GM18511 (cell line): ENCODE results near the gene MVB12A.

Experiments
- ATAC-seq: cut with Tn5 transposase; IDR thresholded peaks from one replicate; pipeline ENCODE4 v1.9.1; 2021; ENCODE audit warnings: mild to moderate bottlenecking, moderate library complexity; ENCODE audit not compliant: unreplicated experiment

MVB12A gene

DNA sequence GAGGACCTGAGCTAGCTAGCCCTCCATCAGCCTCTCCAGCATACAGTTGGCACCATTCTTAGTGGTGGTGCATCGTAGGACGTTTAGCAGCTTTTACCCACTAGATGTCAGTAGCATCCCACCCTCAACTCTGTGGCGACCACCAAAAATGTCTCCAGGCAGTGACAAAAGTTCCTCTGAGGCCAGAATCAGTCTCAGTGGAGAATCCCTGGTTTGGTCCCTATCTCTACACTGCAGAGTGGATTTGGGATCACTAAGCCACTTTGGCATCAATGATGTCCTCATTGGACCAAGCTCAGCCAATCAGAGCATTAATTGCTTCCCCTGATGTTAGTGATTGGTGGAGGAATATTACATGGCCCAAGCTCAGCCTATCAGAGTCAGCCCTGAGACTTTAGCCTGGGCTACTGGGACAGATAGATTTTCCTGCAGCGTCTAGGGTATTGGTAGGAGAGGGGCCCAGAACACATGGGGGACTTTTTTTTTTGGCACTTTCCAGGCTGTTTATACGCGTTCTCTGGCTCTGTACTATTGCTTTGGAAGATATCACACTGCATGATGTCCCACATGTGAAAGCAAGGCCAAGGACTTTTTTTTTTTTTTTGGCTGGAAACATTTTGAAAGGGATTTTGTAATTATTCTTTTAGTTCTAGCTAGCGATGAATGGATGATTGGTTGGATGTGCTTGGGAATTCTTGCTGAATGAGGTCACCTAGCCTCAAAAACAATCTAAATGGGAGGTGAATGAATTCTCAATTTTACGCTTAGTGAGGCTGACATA, 21.6 kb downstream of the MVB12A start:
- ATAC-seq, result no peak

- no peak for ATAC-seq
These were observed 25.8 kb downstream of the MVB12A start for GRCh38 chr19:17445526-17446165.

DNA sequence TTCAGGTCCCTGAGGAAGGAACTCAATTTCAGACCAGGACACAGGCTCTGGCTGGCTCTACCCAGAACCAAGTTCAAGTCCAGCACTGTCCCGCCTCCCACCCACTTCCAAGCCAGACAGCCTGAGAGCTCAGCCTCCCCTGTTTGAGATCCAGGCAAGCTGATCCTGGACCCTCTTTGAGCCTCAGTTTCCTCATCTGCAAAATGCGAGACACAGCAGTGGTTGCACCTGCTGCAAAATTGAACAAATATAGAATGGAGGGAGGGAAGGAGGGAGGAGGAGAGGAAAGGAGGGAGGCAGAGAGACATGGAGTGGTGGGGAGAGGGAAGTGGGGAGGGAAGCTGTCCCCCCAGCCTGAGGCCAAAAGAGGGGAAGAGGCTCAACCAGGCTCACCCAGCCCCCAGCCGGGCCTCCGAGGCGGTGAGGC, 27.9 kb downstream of the MVB12A start:
- ATAC-seq, result no peak

- ATAC-seq, result no peak
These were observed 28.5 kb downstream of the MVB12A start, which contains the start of gene TMEM221 for GRCh38 chr19:17448131-17448967. TSS of gene TMEM221 (minus strand) at chr19:17448668. CDS start at chr19:17448462, 206 bp downstream.

DNA sequence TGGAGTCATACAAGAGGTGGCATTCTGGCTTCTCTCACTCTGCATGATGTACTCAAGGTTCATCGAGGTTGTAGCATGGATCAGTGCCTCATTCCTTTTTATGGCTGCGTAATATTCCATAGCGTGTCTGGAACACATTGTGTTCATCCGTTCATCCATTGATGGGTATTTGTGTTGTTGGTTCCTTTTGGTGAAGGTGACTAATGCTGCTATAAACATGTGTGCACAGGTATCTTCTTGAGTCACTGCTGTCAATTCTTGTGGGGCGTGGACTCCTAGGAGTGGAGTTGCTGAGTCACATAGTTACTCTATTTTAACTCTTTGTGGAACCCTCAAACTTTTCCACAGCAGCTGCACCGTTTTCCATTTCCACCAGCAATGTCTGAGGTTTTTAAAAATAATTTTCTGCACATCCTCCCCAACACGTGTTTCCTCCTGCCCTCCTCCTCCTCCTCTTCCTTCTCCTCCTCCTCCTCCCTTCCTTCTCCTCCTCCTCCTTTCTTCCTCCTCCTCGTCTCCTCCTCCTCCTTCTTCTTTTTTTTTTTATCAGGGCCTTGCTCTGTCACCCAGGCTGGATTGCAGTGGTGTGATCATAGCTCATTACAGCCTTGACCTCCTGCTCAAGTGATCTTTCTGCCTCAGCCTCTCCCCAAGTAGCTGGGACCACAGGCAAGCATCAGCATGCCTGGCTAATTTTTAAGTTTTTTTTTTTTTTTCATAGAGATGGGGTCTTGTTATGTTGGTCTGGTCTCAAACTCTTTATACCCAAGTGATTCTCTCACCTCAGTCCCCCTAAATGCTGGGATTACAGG, 30.6 kb downstream of the MVB12A start:
- no peak for ATAC-seq

DNA sequence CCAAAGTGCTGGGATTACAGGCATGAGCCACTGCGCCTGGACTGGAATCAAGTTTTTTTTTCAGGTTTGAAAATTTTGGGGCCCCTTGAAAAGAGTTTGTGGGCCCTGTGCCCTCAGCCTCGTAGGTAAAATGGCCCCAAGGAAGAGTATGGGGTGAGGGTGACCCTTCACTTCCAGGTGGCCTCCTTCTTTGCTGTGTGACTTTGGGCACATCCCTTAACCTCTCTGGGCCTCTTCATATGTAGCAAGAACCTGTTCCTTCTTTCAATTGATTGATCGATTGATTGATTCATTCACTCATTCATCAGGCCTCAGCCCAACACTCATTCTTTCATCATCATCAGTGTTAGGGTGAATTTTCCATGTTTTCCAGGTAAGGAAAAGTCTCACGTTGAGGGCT, 32.0 kb downstream of the MVB12A start:
- no peak for ATAC-seq

- ATAC-seq, result no peak
These were observed 34.8 kb downstream of the MVB12A start for GRCh38 chr19:17454576-17455071.

DNA sequence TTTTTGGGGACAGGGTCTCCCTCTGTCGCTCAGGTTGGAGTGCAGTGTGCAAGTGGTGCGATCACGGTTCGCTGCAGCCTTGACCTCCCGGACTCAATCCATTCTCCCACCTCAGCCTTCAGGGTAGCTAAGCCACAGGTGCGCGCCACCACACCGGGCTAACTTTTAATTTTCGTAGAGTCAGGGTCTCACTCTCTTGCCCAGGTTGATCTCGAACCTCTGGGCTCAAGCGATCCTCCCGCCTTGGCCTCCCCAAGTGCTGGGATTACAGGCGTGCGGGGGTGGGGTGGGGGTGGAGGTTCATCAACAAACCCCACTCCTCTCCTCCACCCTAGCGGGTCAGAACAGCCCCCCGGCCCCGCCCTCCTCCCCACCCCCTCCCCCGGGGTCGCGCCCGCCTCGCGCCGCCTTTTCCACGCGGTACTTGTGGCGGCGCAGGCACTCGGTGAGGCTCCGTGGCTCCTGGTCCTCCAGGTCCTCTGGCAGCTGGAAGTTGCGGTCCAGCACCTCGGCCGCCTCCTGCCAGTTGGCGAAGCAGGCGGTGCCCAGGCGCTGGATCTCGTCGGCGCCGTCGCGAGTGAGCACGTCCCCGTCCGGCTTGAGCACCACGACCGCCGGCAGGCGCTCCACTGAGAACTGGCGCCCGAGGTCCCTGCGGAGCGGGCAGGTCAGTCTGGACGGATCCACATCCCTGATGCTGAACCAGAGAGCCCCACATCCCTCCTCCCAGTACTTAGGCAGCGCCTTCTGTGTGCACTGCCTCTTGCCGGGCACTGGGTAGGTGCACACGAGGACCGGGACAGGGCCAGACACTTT, 35.7 kb downstream of the MVB12A start:
- ATAC-seq, result no peak

GRCh38 chr19:17456127-17456526, 36.3 kb downstream of the MVB12A start:
- ATAC-seq, result no peak

GRCh38 chr19:17457616-17458015, 37.8 kb downstream of the MVB12A start:
- ATAC-seq, result no peak

DNA sequence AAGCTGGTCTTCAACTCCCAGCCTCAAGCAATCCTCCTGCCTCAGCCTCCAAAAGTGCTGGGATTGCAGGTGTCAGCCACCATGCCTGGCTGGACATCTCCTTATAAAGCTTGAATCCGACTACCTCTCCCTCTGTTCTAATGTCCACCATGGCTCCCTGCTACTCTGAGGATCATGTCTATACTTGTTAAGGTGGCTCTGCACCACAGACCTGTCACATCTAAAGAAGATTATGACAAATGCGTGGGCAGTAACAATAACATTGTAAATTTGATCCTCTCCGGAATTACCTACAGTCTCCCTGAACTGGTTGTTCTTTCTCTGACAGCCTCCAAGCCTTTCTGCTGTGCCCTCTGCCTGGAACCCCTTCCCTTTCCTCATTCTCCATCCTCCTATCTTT, 39.1 kb downstream of the MVB12A start:
- no peak for ATAC-seq

DNA sequence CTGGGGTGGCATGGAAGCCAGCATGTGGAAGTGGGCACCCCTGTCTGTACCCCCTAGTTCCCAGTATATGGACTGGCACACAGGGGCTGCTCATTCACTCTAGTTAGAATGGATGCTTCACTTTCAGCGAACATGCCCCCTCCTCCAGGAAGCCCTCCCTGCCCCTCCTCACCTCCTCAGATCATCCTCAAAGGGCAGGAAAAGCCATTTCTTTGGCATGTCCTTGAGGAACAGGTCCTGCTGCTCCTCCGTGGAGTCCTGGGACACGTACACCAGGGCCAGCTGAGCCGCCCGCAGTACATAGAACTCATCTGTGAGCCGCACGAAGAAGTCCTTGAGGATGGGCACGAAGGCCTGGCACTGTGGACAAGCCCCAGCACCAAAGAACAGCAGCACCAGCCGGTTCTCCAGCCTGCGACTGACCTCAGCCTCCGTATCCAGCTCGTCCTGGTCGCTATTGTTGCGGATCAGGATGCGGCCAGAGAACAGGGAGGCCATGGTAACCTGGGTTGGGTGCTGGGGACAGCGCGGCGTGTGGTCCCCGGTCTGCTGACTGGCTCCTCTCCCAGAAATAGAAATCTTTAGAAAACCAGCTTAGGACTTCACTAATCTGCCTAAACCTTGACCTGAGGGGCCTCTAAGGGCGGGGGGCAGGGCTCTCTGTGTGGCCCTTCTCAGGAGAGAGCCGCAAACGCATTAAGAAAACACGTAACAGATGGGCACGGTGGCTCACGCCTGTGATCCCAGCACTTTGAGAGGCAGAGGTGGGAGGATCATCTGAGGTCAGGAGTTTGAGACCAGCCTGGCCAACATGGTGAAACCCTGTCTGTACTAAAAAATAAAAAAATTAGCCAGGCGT, 40.8 kb downstream of the MVB12A start, which contains the start of gene NXNL1:
Gene NXNL1, minus strand, starts transcription at position 555 of the 859 bp plus-strand sequence. Its CDS starts 57 bp downstream, at position 498.
- ATAC-seq, result no peak

DNA sequence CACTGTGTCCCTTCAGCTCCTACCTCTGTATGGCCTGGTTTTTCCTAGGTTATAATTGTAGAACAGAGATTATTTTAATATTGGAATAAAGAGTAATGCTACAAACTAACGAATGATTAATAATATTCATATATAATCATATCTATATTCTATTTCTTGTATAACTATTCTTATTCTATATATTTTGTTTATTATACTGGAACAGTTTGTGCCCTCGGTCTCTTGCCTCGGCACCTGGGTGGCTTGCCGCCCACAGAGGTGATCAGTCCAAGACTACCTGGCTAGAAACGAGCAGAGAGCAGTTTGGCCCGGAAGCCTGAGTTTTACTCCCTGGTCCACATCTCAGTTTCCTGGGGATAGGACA, 46.6 kb downstream of the MVB12A start:
- no peak for ATAC-seq

DNA sequence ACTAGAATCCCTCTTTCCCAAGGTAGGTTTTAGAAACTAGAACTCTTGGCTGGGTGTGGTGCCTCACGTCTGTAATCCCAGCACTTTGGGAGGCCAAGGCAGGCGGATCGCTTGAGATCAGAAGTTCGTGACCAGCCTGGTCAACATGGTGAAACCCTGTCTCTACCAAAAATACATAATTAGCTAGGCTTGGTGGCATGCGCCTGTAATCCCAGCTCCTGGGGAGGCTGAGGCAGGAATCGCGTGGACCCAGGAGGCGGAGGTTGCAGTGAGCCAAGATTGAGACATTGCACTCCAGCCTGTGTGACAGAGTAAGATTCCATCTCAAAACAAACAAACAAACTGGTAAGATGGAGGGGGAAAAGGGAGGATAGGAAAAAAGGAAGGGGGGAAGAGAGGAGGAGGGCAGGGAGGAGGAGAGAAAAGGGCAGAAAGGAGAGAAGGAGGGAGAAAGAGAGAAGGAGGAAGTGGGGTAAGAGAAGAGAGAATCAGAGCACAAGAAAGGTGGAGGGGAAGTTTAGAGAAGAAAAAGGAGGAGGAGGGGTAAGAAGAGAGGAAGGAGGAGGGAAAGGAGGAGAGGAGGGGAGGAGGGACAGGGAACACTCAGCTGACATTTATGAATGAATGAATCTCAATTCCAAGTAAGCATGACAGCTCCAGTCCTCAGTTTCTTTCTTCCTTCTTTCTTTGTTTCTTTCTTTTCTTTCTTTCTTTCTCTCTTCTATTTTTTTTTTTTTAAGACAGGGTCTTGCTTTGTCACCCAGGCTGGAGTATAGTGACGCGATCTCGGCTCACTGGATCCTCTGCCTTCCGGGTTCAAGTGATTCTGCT, 47.8 kb downstream of the MVB12A start:
- no peak for ATAC-seq

DNA sequence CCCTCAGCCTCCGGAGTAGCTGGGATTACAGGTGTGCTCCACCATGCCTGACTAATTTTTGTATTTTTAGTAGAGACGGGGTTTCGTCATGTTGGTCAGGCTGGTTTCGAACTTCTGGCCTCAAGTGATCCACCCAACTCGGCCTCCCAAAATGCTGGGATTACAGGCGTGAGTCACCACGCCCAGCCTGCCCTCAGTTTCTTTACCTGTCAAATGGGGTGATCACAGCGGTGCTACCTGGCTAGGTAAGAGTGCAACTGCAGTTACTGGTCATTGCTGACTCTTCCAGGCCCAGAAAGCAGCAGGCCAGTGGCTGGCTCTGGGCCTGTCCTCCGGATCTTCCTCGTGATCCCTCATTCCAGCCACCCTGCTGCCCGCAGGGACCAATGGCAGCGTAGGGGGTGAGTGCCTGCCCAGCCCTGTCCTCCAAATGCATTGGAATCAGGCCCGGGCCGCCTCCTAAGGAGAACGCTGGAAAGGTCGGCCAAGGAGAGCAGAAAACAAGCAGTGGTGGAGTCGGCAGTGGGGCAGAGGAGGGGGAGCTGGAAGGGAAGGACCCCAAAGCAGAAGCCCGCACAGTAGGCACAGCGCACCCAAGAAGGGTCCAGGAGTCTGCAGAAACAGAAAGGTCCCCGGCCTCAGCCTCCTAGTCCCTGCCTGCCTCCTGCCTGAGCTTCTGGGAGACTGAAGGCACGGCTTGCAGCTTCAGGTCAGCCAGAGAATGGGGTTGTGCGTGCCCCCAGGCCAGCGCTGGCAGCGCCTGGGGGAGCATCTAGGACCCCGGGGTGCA, 48.6 kb downstream of the MVB12A start:
- ATAC-seq, result no peak

DNA sequence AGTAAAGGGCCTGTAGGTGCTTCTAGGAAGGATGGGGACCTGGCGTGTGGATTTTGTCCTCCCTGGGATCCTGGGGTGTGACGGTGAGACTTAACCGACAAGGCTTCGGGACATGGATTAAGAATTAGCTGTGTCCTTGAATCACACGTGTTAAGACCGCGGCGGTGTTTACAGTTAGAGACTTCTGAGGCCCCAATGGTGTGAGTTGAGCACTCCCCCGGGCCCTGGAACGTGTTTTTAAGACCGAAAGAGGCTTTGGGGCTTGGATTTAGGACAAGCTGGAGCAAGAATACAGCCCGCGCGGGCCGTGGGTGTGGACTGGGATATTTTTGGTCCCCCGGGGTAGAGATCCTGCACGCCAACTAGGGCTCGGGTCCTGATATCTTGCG, 49.2 kb downstream of the MVB12A start:
- ATAC-seq, result no peak

GRCh38 chr19:17469481-17470067, 49.7 kb downstream of the MVB12A start:
- ATAC-seq, result peak; percentile 64
